Mesothelial cell of epicardium (in vitro differentiated cells): ENCODE data around the gene ADGRL3. TPM values are rescaled to one million over a fixed set of nuclear protein-coding genes. Genes with fewer than 3 reads are reported as not detected.

Experiments used
- DNase-seq, 2 experiments: peaks; one replicate each; pipeline ENCODE4 v3.0.0; 2021; ENCODE audit warnings: low spot score in 2 of 2; ENCODE audit not compliant: unreplicated experiment in 2 of 2
- H3K27ac Mint-ChIP-seq: 2 replicates; pipeline ENCODE4 v1.8.0; 2021; ENCODE audit warnings: mixed read lengths
- H3K27me3 Mint-ChIP-seq: 2 replicates; pipeline ENCODE4 v1.8.0; 2021; ENCODE audit warnings: low read depth, mixed read lengths
- H3K36me3 Mint-ChIP-seq: 2 replicates; pipeline ENCODE4 v1.8.0; 2021; ENCODE audit warnings: mixed read lengths
- H3K4me1 Mint-ChIP-seq: 2 replicates; pipeline ENCODE4 v1.8.0; 2021; ENCODE audit warnings: mixed read lengths
- H3K4me3 Mint-ChIP-seq: 2 replicates; pipeline ENCODE4 v1.8.0; 2021; ENCODE audit warnings: mild to moderate bottlenecking, moderate library complexity, mixed read lengths
- H3K9me3 Mint-ChIP-seq: 2 replicates; pipeline ENCODE4 v1.8.0; 2021; ENCODE audit warnings: mixed read lengths
- total RNA-seq: library from RNA; stranded (reverse); gene quantifications from 3 replicates; pipeline ENCODE4 v1.2.1, GENCODE V29; 2021
- TF ChIP-seq, protein P1 (sequence below): fragments of 200-600 bp; sonication (generic); IDR thresholded peaks from one replicate; pipeline ENCODE4 v1.5.0; 2021; ENCODE audit warnings: antibody characterized with exemption; ENCODE audit not compliant: unreplicated experiment

Gene ADGRL3
- total RNA-seq, 1 donor from 2014 or later = 68.3 TPM

DNA sequence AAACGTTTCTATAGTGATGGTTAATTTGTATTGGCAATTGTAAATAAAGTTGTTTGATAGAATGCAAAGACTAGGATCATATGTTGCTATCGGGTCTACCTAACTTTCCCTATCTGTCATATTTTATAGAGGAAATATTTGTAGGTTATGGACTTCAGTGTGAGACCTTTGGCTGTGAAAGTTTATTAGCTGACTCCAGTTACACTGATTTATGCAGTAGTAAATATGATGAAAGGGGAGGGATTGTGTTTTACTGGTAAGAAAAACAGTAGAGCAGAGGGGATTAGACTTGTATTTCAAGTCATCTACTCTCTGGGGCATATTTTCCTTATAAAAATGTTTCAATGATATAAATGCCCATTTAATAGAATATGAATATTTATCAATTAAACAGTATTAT lies 43.8 kb downstream of the ADGRL3 start:
- TF ChIP-seq, protein P1, sequence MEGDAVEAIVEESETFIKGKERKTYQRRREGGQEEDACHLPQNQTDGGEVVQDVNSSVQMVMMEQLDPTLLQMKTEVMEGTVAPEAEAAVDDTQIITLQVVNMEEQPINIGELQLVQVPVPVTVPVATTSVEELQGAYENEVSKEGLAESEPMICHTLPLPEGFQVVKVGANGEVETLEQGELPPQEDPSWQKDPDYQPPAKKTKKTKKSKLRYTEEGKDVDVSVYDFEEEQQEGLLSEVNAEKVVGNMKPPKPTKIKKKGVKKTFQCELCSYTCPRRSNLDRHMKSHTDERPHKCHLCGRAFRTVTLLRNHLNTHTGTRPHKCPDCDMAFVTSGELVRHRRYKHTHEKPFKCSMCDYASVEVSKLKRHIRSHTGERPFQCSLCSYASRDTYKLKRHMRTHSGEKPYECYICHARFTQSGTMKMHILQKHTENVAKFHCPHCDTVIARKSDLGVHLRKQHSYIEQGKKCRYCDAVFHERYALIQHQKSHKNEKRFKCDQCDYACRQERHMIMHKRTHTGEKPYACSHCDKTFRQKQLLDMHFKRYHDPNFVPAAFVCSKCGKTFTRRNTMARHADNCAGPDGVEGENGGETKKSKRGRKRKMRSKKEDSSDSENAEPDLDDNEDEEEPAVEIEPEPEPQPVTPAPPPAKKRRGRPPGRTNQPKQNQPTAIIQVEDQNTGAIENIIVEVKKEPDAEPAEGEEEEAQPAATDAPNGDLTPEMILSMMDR = no peak
- H3K27me3 Mint-ChIP-seq = no peaks in the 10 kb centered on the region
- H3K27ac Mint-ChIP-seq = no peak overlapping the region
- DNase-seq = no peak
- peaks cover 24% of the 10 kb centered on the region for H3K4me1 Mint-ChIP-seq
- no peak overlapping the region for H3K4me3 Mint-ChIP-seq
- no peaks in the 10 kb centered on the region for H3K36me3 Mint-ChIP-seq
- H3K9me3 Mint-ChIP-seq = no peaks in the 10 kb centered on the region

DNA sequence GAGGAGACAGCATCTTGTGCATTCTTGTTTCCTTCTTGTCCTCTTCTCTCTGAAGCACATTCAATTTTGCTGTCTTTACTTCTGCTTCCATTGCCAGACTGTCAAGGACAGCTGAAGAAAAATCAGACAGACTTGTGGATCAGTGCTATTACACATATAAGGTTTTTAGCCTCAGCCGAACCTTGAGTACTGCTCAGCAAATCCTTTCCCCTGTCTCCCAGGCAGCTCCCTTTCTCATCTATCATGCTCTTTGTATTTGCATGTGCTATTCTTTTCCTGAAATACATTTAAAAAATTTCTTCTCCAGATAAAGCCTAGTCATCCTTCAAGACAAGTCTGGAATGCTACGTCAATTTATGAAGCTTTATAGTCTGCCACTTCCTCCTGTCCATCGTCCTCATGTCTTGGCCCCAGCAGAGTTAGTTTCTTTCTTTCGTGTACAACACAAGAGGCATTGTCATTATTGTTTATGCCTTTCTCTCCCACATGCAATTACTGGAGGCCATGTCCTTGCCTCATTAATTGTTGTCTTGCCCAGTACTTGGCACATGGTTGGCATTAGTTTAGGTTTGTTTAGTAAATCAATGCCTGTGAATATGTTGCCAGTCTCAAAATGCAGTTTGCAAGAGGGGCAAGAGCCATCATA lies 45.1 kb downstream of the ADGRL3 start:
- no peaks in the 10 kb centered on the region for H3K9me3 Mint-ChIP-seq
- no peaks in the 10 kb centered on the region for H3K27me3 Mint-ChIP-seq
- TF ChIP-seq, protein P1 = no peak
- no peak overlapping the region for H3K27ac Mint-ChIP-seq
- no peaks in the 10 kb centered on the region for H3K36me3 Mint-ChIP-seq
- no peak overlapping the region for H3K4me3 Mint-ChIP-seq
- no peak for DNase-seq
- H3K4me1 Mint-ChIP-seq = peaks cover 27% of the 10 kb centered on the region

DNA sequence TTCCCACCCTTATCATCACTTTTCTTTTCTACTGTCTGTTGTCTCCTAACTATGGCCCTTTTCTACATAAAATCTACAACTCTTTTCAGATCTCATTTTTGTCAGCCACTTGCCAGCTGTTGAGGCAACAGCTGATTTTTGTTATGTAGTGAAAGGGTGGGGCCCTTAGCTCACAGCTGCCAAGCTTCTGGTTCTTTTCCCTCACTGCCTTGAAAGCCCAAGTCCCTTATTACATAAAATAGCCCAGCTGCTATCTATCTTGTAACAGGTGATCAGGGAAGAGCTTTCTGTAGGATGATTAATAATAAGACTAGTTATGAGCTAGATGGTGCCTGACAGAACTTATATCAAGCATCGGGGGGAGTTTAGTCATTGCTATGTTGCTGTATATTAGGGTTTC lies 45.9 kb downstream of the ADGRL3 start:
- no peak overlapping the region for H3K27ac Mint-ChIP-seq
- TF ChIP-seq, protein P1 = no peak
- peaks cover 27% of the 10 kb centered on the region for H3K4me1 Mint-ChIP-seq
- no peaks in the 10 kb centered on the region for H3K36me3 Mint-ChIP-seq
- H3K9me3 Mint-ChIP-seq = no peaks in the 10 kb centered on the region
- no peaks in the 10 kb centered on the region for H3K27me3 Mint-ChIP-seq
- no peak overlapping the region for H3K4me3 Mint-ChIP-seq
- no peak for DNase-seq

DNA sequence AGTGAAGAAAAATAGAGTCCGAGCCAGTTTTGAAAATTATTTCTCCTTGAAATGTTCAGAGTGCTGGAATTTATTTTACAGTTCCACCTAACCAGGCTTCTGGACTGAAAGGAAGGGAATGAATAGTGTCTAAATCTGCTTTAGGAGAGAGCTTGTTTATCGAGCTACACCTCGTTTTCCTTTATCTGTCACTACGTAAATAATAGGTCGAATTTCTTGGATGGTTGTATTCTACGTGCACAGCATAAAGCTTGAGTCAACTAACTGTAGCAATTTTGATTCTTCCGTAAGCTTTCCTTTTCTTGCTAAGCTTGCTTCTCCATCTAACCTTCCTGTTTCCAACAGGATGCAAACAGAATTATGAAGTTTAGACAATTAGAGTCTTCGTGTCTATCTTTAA lies 48.6 kb downstream of the ADGRL3 start:
- Mint-ChIP-seq H3K36me3 (no peaks in the 10 kb centered on the region), H3K4me1 (peaks cover 28% of the 10 kb centered on the region), H3K9me3 (no peaks in the 10 kb centered on the region), H3K27ac (no peak overlapping the region), H3K4me3 (no peak overlapping the region), H3K27me3 (no peaks in the 10 kb centered on the region)
- TF ChIP-seq, protein P1 = no peak
- no peak for DNase-seq

DNA sequence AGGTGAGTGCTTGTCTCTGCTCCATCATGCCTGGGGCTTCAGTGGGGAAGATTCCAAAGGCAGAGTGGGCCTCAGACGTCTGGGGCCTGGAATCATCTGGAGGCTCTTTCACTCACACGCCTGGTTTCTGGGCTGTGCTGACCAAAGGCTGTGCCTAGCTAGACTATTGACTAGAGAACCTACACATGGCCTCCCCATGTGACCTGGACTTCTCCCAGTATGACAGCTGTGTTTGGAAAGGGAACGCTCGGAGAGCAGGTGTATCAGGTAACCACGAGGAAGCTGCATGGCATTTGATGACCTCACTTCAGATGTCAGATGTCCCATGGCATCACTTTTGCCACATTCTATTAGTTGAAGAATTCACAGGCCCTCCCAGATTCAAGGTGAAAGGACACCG lies 51.0 kb downstream of the ADGRL3 start:
- TF ChIP-seq, protein P1 = no peak
- Mint-ChIP-seq H3K36me3 (no peaks in the 10 kb centered on the region), H3K9me3 (no peaks in the 10 kb centered on the region), H3K4me1 (peaks cover 18% of the 10 kb centered on the region), H3K27ac (no peak overlapping the region), H3K27me3 (no peaks in the 10 kb centered on the region), H3K4me3 (no peak overlapping the region)
- DNase-seq = no peak

DNA sequence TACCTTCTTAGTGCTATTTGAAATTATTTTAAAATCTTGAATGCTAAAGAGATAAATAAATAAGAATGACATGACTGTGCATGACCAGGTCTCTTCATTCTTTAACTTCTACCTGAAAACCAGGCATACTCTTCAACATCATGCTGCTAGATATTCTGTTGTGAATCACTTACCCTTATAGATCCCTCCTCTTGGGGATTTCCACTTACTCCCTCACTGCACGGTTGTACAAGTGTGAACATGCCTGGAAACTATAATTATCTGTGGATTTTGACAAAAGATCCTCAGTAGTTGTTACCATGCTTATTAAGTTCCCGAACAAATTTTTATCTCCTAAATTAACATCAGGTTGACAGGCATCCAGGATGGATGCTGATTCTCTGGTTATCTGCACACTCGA lies 54.3 kb downstream of the ADGRL3 start:
- Mint-ChIP-seq H3K4me1 (peaks cover 20% of the 10 kb centered on the region), H3K9me3 (no peaks in the 10 kb centered on the region), H3K4me3 (no peak overlapping the region), H3K27me3 (no peaks in the 10 kb centered on the region), H3K27ac (peak overlapping the region; percentile 6), H3K36me3 (no peaks in the 10 kb centered on the region)
- no peak for DNase-seq
- TF ChIP-seq, protein P1 = no peak
